Neural cell (in vitro differentiated cells): Measurements from ENCODE around the gene NUCB1. TPM values are rescaled to one million over a fixed set of nuclear protein-coding genes. Genes with fewer than 3 reads are reported as not detected.
"Not testable (repeated sequence)": the region's sequence is repeated elsewhere in the genome, so short reads cannot be mapped to it uniquely, and the experiment has no call there.

ENCODE experiments used
- H2AFZ ChIP-seq: fragments of 200-600, 300-800 bp; sonication (generic), shearing (Covaris generic); 2 replicates; pipeline ENCODE4 v1.6.0; 2014; ENCODE audit warnings: low read depth, mild to moderate bottlenecking, antibody characterized with exemption, low read length, moderate library complexity
- H3F3A ChIP-seq: fragments of 200-600 bp; shearing (Covaris generic); 2 replicates; pipeline ENCODE4 v1.6.1; 2016; ENCODE audit warnings: mild to moderate bottlenecking, moderate library complexity, mixed read lengths, antibody characterized with exemption, low read length; ENCODE audit not compliant: insufficient read depth, poor library complexity, severe bottlenecking
- H3K27ac ChIP-seq: fragments of 200-600, 300-800 bp; sonication (generic), shearing (Covaris generic); 2 replicates; pipeline ENCODE4 v1.5.1; 2014; ENCODE audit warnings: mild to moderate bottlenecking, low read length, moderate library complexity
- H3K27me3 ChIP-seq: fragments of 300-800, 200-600 bp; sonication (generic), shearing (Covaris generic); 2 replicates; pipeline ENCODE4 v1.6.0; 2014; ENCODE audit warnings: mild to moderate bottlenecking, low read depth, low read length, moderate library complexity; ENCODE audit not compliant: insufficient read depth
- H3K36me3 ChIP-seq: fragments of 300-800, 200-600 bp; sonication (generic), shearing (Covaris generic); 2 replicates; pipeline ENCODE4 v1.5.1; 2014; ENCODE audit warnings: mild to moderate bottlenecking, antibody characterized with exemption, low read length, moderate library complexity; ENCODE audit not compliant: insufficient read depth
- H3K4me2 ChIP-seq: fragments of 300-800, 200-600 bp; sonication (generic), shearing (Covaris generic); 2 replicates; pipeline ENCODE4 v1.6.0; 2014; ENCODE audit warnings: mild to moderate bottlenecking, low read length
- H3K4me3 ChIP-seq: fragments of 300-800, 200-600 bp; sonication (generic), shearing (Covaris generic); 2 replicates; pipeline ENCODE4 v1.5.1; 2014; ENCODE audit warnings: mild to moderate bottlenecking, low read length, moderate library complexity
- H3K79me2 ChIP-seq: fragments of 200-600 bp; shearing (Covaris generic); replicated peaks from 2 replicates; pipeline ENCODE4 v1.6.0; 2014; ENCODE audit warnings: mild to moderate bottlenecking, low read length, moderate library complexity; ENCODE audit not compliant: insufficient read depth
- H3K9ac ChIP-seq: fragments of 300-800, 200-600 bp; sonication (generic), shearing (Covaris generic); 2 replicates; pipeline ENCODE4 v1.6.1; 2016; ENCODE audit warnings: mild to moderate bottlenecking, low read length, mixed read lengths
- H3K9me2 ChIP-seq: fragments of 200-600 bp; shearing (Covaris generic); 2 replicates; pipeline ENCODE4 v1.6.1; 2016; ENCODE audit warnings: mild to moderate bottlenecking, low read length, mixed read lengths; ENCODE audit not compliant: insufficient read depth
- H3K9me3 ChIP-seq: fragments of 200-600, 300-800 bp; sonication (generic), shearing (Covaris generic); 2 replicates; pipeline ENCODE4 v1.6.1; 2016; ENCODE audit warnings: mild to moderate bottlenecking, mixed run types, low read length, moderate library complexity, mixed read lengths
- H4K20me1 ChIP-seq: fragments of 200-600 bp; shearing (Covaris generic); 2 replicates; pipeline ENCODE4 v1.6.1; 2016; ENCODE audit warnings: mild to moderate bottlenecking, mixed run types; ENCODE audit not compliant: insufficient read depth
- EP300 ChIP-seq: fragments of 450-650 bp; conservative IDR thresholded peaks from 2 replicates; pipeline ENCODE4 v1.6.1; 2014; ENCODE audit warnings: antibody characterized with exemption, mild to moderate bottlenecking, moderate library complexity; ENCODE audit not compliant: poor library complexity, severe bottlenecking
- EZH2 ChIP-seq: fragments of 200-600, 300-800 bp; shearing (Covaris generic), sonication (generic); IDR thresholded peaks from 2 replicates; pipeline ENCODE4 v1.6.1; 2014; ENCODE audit warnings: antibody characterized with exemption, low read length, borderline replicate concordance, mild to moderate bottlenecking; ENCODE audit not compliant: insufficient read depth, poor library complexity, severe bottlenecking
- MXI1 ChIP-seq: fragments of 450-650 bp; conservative IDR thresholded peaks from 2 replicates; pipeline ENCODE4 v1.6.1; 2014; ENCODE audit warnings: antibody characterized with exemption, mild to moderate bottlenecking; ENCODE audit not compliant: poor library complexity, severe bottlenecking
- POLR2AphosphoS5 ChIP-seq: IDR thresholded peaks from 2 replicates; pipeline ENCODE4 v1.6.1; 2012
- RAD21 ChIP-seq: fragments of 450-650 bp; conservative IDR thresholded peaks from 2 replicates; pipeline ENCODE4 v1.6.1; 2014; ENCODE audit warnings: antibody characterized with exemption, mild to moderate bottlenecking, moderate library complexity
- SMC3 ChIP-seq: fragments of 450-650 bp; conservative IDR thresholded peaks from 2 replicates; pipeline ENCODE4 v1.6.1; 2014; ENCODE audit warnings: antibody characterized with exemption, mild to moderate bottlenecking, moderate library complexity; ENCODE audit not compliant: poor library complexity
- TAF1 ChIP-seq: IDR thresholded peaks from 2 replicates; pipeline ENCODE4 v1.6.1; 2012; ENCODE audit warnings: low read depth
- polyA plus RNA-seq: library from polyadenylated mRNA; depleted of rRNA; stranded (reverse); fragments of >200 nt; gene quantifications from 2 replicates; pipeline ENCODE4 v1.2.3, GENCODE V29; 2014
- TF ChIP-seq, protein P1 (sequence below): fragments of 450-650 bp; IDR thresholded peaks from 2 replicates; pipeline ENCODE4 v1.5.1; 2014; ENCODE audit warnings: antibody characterized with exemption, mild to moderate bottlenecking, moderate library complexity; ENCODE audit not compliant: poor library complexity, severe bottlenecking
- TF ChIP-seq, protein P2 (sequence below): IDR thresholded peaks from 2 replicates; pipeline ENCODE4 v1.6.1; 2012; ENCODE audit warnings: borderline replicate concordance

Gene NUCB1
- polyA plus RNA-seq, 1 donor from 2014 or later: 80.0 TPM

DNA sequence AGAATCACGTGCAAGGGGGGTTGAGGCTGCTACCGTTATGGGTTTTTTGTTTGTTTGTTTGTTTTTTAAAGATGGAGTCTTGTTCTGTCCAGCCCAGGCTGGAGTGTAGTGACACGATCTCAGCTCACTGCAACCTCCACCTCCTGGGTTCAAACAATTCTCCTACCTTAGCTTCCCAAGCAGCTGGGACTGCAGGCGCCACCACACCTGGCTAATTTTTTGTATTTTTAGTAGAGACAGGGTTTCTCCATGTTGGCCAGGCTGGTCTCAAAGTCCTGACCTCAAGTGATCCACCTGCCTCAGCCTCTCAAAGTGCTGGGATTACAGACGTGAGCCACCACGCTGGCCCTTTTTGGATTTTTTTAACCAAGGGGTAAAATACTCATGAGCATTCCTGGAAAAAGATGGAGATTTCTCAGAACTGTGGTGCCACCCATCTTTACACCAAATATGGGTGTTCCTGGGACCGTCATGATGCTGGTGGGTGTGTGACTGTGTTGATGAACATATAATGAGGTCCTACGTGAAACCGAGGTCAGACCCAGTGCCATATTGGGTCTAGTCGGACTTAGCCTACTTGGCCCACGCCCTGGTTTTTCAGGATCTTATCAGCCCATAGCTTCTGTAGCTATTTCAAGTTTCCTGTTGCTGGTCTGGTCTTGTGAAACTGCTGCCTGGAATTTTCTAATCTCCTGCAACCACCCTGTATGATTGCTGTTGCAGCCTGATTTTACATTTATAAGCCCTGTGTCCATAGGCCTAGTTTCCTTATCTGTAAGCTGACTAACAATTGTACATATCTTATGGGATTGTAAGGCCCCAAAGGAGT lies 21.7 kb upstream of the NUCB1 start (continued):
- TF ChIP-seq, protein P1, sequence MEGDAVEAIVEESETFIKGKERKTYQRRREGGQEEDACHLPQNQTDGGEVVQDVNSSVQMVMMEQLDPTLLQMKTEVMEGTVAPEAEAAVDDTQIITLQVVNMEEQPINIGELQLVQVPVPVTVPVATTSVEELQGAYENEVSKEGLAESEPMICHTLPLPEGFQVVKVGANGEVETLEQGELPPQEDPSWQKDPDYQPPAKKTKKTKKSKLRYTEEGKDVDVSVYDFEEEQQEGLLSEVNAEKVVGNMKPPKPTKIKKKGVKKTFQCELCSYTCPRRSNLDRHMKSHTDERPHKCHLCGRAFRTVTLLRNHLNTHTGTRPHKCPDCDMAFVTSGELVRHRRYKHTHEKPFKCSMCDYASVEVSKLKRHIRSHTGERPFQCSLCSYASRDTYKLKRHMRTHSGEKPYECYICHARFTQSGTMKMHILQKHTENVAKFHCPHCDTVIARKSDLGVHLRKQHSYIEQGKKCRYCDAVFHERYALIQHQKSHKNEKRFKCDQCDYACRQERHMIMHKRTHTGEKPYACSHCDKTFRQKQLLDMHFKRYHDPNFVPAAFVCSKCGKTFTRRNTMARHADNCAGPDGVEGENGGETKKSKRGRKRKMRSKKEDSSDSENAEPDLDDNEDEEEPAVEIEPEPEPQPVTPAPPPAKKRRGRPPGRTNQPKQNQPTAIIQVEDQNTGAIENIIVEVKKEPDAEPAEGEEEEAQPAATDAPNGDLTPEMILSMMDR: no peak

DNA sequence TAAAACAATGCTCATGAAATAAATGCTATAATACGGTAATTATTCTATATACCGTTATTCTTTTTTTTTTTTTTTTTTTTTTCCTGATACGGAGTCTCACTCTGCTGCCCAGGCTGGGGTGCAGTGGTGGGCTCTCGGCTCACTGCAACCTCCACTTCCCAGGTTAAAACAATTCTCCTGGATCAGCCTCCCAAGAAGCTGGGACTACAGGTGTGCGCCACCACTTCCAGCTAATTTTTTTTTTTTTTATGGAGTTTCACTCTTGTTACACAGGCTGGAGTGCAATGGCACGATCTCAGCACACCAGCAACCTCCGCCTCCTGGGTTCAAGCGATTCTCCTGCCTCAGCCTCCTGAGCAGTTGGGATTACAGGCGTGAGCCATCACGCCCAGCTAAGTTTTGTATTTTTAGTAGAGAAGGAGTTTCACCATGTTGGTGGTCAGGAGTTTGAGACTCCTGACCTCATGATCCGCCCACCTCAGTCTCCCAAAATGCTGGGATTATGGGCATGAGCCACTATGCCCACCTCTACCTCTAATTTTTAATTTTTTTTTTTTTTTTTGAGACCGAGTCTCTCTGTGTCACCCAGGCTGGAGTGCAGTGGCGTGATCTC lies 21.0 kb upstream of the NUCB1 start:
- Histone ChIP-seq H3K27me3 (no peaks in the 10 kb centered on the region), H3K4me3 (no peak overlapping the region), H3K36me3 (peaks cover 3% of the 10 kb centered on the region), H3F3A (no peaks in the 10 kb centered on the region), H3K4me2 (no peak overlapping the region), H3K9ac (no peak overlapping the region), H4K20me1 (no peaks in the 10 kb centered on the region), H3K79me2 (peaks cover 19% of the 10 kb centered on the region), H3K9me3 (no peaks in the 10 kb centered on the region), H2AFZ (no peak overlapping the region), H3K9me2 (no peaks in the 10 kb centered on the region), H3K27ac (no peak overlapping the region)
- TF ChIP-seq EP300 (no peak), MXI1 (no peak), EZH2 (no peak), RAD21 (no peak), SMC3 (no peak), POLR2AphosphoS5 (no peak), TAF1 (no peak)
- TF ChIP-seq, protein P2, sequence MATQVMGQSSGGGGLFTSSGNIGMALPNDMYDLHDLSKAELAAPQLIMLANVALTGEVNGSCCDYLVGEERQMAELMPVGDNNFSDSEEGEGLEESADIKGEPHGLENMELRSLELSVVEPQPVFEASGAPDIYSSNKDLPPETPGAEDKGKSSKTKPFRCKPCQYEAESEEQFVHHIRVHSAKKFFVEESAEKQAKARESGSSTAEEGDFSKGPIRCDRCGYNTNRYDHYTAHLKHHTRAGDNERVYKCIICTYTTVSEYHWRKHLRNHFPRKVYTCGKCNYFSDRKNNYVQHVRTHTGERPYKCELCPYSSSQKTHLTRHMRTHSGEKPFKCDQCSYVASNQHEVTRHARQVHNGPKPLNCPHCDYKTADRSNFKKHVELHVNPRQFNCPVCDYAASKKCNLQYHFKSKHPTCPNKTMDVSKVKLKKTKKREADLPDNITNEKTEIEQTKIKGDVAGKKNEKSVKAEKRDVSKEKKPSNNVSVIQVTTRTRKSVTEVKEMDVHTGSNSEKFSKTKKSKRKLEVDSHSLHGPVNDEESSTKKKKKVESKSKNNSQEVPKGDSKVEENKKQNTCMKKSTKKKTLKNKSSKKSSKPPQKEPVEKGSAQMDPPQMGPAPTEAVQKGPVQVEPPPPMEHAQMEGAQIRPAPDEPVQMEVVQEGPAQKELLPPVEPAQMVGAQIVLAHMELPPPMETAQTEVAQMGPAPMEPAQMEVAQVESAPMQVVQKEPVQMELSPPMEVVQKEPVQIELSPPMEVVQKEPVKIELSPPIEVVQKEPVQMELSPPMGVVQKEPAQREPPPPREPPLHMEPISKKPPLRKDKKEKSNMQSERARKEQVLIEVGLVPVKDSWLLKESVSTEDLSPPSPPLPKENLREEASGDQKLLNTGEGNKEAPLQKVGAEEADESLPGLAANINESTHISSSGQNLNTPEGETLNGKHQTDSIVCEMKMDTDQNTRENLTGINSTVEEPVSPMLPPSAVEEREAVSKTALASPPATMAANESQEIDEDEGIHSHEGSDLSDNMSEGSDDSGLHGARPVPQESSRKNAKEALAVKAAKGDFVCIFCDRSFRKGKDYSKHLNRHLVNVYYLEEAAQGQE: no peak
- TF ChIP-seq, protein P1: no peak

DNA sequence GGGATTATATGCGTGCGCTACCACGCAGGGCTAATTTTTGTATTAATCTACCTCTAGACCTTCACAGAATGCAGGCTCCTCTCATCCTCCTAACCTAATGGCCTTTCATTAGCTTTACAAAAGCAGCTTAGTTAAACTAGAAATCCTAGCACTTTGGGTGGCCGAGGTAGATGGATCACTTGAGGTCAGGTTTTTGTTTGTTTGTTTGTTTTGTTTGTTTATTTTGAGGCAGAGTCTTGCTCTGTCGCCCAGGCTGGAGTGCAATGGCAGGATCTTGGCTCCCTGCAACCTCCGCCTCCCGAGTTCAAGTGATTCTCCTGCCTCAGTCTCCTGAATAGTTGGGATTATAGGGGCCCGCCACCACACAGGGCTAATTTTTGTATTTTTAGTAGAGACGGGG lies 20.4 kb upstream of the NUCB1 start:
- H3K27ac ChIP-seq: not testable (repeated sequence)

More for the DNA sequence above, 20.4 kb upstream of the NUCB1 start:
- H3K9me3 ChIP-seq, H4K20me1 ChIP-seq, H2AFZ ChIP-seq, H3K4me3 ChIP-seq, H3F3A ChIP-seq, H3K9ac ChIP-seq, H3K36me3 ChIP-seq, H3K4me2 ChIP-seq, H3K9me2 ChIP-seq, H3K27me3 ChIP-seq: not testable (repeated sequence)
- H3K79me2 ChIP-seq: peaks cover 13% of the 10 kb centered on the region
